ENCODE results near the gene THAP5.

The THAP5 gene, protein sequence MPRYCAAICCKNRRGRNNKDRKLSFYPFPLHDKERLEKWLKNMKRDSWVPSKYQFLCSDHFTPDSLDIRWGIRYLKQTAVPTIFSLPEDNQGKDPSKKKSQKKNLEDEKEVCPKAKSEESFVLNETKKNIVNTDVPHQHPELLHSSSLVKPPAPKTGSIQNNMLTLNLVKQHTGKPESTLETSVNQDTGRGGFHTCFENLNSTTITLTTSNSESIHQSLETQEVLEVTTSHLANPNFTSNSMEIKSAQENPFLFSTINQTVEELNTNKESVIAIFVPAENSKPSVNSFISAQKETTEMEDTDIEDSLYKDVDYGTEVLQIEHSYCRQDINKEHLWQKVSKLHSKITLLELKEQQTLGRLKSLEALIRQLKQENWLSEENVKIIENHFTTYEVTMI

DNA sequence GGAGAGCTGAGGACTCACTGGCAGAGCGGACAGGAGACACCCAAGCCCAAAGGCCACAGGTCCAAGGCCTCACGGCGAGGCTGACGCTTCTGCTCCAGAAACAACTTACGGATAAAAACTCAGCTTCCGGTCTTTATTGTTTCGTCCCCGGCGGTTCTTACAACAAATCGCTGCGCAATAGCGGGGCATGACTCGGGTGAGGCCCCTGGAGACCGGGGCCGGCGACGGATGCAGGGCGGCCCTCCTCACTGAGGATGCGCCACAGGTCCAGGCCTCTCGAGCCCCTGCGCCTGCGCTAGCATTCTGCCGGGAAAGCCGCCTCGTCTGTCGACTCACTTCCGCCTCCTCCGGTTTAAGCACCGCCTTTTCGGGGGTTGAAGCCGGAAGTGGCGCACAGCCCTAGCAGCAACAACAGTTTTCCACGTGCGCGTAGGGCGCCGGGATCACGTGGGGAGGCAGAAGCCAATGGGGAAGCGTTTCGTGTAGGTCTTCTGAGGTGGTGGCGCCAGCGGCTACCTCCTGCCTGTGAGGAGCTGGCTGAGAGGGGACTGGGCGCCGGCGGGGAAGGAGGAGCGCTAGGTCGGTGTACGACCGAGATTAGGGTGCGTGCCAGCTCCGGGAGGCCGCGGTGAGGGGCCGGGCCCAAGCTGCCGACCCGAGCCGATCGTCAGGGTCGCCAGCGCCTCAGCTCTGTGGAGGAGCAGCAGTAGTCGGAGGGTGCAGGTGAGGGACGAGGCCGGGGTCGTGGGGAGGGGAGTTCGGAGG is at the start of gene THAP5, which contains the start of gene DNAJB9:
TSS of gene THAP5 (minus strand) at position 326 of the 765 bp plus-strand sequence. CDS start at position 189, 137 bp downstream.
TSS of gene DNAJB9 (plus strand) at position 494 of the 765 bp plus-strand sequence. CDS start 1,853 bp downstream, outside the sequence.
- Histone ChIP-seq H3K4me1 (ENCODE audit: low read length) (peaks cover 29% of the 10 kb centered on the region), H3K27me3 (replicated peaks; ENCODE audit: insufficient read depth, low read length) (no peaks in the 10 kb centered on the region), H4K20me1 (ENCODE audit: insufficient read depth, low read length) (peaks cover 21% of the 10 kb centered on the region; the same call in 1 of the 2 replicates), H3K9ac (ENCODE audit: low read length) (peak within 1 kb of the TSS; percentile 98), H3K4me3 (ENCODE audit: low read length) (peak within 1 kb of the TSS; percentile 97), H3K27ac (ENCODE audit: low read length) (peak within 1 kb of the TSS; percentile 95), H2AFZ (ENCODE audit: low read length) (peak within 1 kb of the TSS; percentile 63), H3K4me2 (ENCODE audit: low read depth, low read length) (peak within 1 kb of the TSS; percentile 85), H3K9me3 (replicated peaks; ENCODE audit: insufficient read depth, low read length) (no peaks in the 10 kb centered on the region), H3K79me2 (ENCODE audit: low read length) (peaks cover 86% of the 10 kb centered on the region), H3F3A (ENCODE audit: insufficient read depth, low read length) (peaks cover 19% of the 10 kb centered on the region), H3K36me3 (replicated peaks; ENCODE audit: insufficient read depth, low read length) (peaks cover 35% of the 10 kb centered on the region; the same call in 1 of the 2 replicates), H3K9me2 (replicated peaks; ENCODE audit: insufficient read depth, low read length) (no peaks in the 10 kb centered on the region)
- TF ChIP-seq, protein P1, sequence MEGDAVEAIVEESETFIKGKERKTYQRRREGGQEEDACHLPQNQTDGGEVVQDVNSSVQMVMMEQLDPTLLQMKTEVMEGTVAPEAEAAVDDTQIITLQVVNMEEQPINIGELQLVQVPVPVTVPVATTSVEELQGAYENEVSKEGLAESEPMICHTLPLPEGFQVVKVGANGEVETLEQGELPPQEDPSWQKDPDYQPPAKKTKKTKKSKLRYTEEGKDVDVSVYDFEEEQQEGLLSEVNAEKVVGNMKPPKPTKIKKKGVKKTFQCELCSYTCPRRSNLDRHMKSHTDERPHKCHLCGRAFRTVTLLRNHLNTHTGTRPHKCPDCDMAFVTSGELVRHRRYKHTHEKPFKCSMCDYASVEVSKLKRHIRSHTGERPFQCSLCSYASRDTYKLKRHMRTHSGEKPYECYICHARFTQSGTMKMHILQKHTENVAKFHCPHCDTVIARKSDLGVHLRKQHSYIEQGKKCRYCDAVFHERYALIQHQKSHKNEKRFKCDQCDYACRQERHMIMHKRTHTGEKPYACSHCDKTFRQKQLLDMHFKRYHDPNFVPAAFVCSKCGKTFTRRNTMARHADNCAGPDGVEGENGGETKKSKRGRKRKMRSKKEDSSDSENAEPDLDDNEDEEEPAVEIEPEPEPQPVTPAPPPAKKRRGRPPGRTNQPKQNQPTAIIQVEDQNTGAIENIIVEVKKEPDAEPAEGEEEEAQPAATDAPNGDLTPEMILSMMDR (IDR thresholded peaks at IDR 0.05; ENCODE audit: low read length), result no peak
- TF ChIP-seq EZH2 (optimal IDR thresholded peaks at IDR 0.05; ENCODE audit: low read depth, low read length), result no peak
- TF ChIP-seq EZH2phosphoT487 (IDR thresholded peaks at IDR 0.05; ENCODE audit: low read length), result no peak
- DNase-seq, result peak; percentile 100

DNA sequence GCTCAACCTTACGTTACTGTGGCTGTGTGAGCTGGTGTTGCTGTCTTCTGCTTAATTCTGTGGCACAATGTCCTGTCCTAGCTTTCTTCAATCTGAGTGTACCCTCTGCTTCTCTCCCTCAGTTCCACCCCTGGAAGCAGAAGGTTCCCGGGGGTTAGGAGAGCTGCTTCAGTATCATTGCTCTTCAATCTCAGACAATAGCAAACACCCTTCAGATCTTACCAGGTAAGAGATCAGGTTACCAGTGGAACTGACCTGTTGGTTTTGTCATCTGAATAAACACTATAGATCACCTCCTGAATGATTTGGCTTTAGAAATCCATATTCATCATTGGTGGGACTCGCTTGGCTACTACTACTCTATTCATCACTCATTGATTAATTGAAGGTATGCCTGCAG is 48.5 kb upstream of the THAP5 start:
- Histone ChIP-seq H3K79me2 (ENCODE audit: low read length) (no peaks in the 10 kb centered on the region), H3K4me1 (ENCODE audit: low read length) (no peaks in the 10 kb centered on the region), H3F3A (ENCODE audit: insufficient read depth, low read length) (no peaks in the 10 kb centered on the region), H4K20me1 (ENCODE audit: insufficient read depth, low read length) (no peaks in the 10 kb centered on the region), H3K36me3 (replicated peaks; ENCODE audit: insufficient read depth, low read length) (no peaks in the 10 kb centered on the region), H3K27me3 (replicated peaks; ENCODE audit: insufficient read depth, low read length) (no peaks in the 10 kb centered on the region), H3K9me3 (replicated peaks; ENCODE audit: insufficient read depth, low read length) (no peaks in the 10 kb centered on the region), H3K27ac (ENCODE audit: low read length) (no peak overlapping the region), H3K9ac (ENCODE audit: low read length) (no peak overlapping the region), H2AFZ (ENCODE audit: low read length) (no peak overlapping the region), H3K9me2 (replicated peaks; ENCODE audit: insufficient read depth, low read length) (no peaks in the 10 kb centered on the region), H3K4me2 (ENCODE audit: low read depth, low read length) (no peak overlapping the region), H3K4me3 (ENCODE audit: low read length) (no peak overlapping the region)
- DNase-seq, result no peak
- no peak for TF ChIP-seq EZH2phosphoT487 (IDR thresholded peaks at IDR 0.05; ENCODE audit: low read length)
- TF ChIP-seq, protein P1 (IDR thresholded peaks at IDR 0.05; ENCODE audit: low read length), result no peak
- no peak for TF ChIP-seq EZH2 (optimal IDR thresholded peaks at IDR 0.05; ENCODE audit: low read depth, low read length)

DNA sequence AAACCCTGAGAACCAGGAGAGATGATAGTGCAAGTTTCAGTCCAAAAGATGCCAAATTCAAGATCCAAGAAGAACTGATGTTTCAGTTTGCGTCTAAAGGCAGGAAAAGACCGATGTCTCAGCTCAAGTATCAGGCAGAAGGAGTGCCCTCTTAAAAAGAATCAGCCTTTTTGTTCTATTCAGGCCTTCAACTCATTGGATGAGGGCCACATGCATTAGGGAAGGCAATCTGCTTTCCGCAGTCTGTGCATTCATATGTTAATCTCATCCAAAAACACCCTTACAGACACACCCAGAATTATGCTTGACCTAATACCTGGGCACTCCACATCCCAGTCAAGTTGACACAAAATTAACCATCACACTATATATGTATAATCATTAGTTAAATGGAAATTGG is 45.4 kb upstream of the THAP5 start:
- Histone ChIP-seq H4K20me1 (ENCODE audit: insufficient read depth, low read length) (no peaks in the 10 kb centered on the region), H3K36me3 (replicated peaks; ENCODE audit: insufficient read depth, low read length) (no peaks in the 10 kb centered on the region), H3K4me3 (ENCODE audit: low read length) (no peak overlapping the region), H3K27me3 (replicated peaks; ENCODE audit: insufficient read depth, low read length) (no peaks in the 10 kb centered on the region), H3F3A (ENCODE audit: insufficient read depth, low read length) (no peaks in the 10 kb centered on the region), H3K27ac (ENCODE audit: low read length) (no peak overlapping the region), H3K9me2 (replicated peaks; ENCODE audit: insufficient read depth, low read length) (no peaks in the 10 kb centered on the region), H3K9ac (ENCODE audit: low read length) (no peak overlapping the region), H3K4me2 (ENCODE audit: low read depth, low read length) (no peak overlapping the region), H2AFZ (ENCODE audit: low read length) (no peak overlapping the region), H3K9me3 (replicated peaks; ENCODE audit: insufficient read depth, low read length) (no peaks in the 10 kb centered on the region), H3K79me2 (ENCODE audit: low read length) (no peaks in the 10 kb centered on the region), H3K4me1 (ENCODE audit: low read length) (no peaks in the 10 kb centered on the region)
- DNase-seq, result no peak
- TF ChIP-seq EZH2phosphoT487 (IDR thresholded peaks at IDR 0.05; ENCODE audit: low read length) (no peak), EZH2 (optimal IDR thresholded peaks at IDR 0.05; ENCODE audit: low read depth, low read length) (no peak)
- TF ChIP-seq, protein P1 (IDR thresholded peaks at IDR 0.05; ENCODE audit: low read length), result no peak

Data from MM.1S (cell line).